Endothelial cell of umbilical vein (primary cell): ENCODE data around the gene CHD5. TPM values are rescaled to one million over a fixed set of nuclear protein-coding genes. Genes with fewer than 3 reads are reported as not detected.

Experiments
- BruUV-seq: library from RNA; stranded (reverse); fragments of 400-500 nt; replicated peaks from 2 replicates; lab custom pipeline; 2021; lab: Mats Ljungman, UMichigan
- CTCF ChIA-PET: fragments of 300-600, 350-600 bp; sonication (Branson Sonifier 250); formaldehyde crosslinking; loops from one replicate; lab custom pipeline; 2021; ENCODE audit warnings: antibody characterized with exemption, inconsistent platforms; lab: Charles Lee
- POLR2A ChIA-PET: fragments of 300-600, 350-600 bp; sonication (Branson Sonifier 250); formaldehyde crosslinking; loops from one replicate; lab custom pipeline; 2021; ENCODE audit warnings: antibody characterized with exemption, inconsistent platforms; lab: Charles Lee
- DNase-seq: peaks from one replicate; pipeline ENCODE4 v3.0.0-alpha.2; 2011; ENCODE audit warnings: low read depth, low spot score
- FAIRE-seq: peaks from 2 replicates; lab custom pipeline; 2011; peaks lifted over from hg19 to GRCh38; lab: Jason Lieb, UNC
- H2AFZ ChIP-seq: 2 replicates; pipeline ENCODE4 v1.6.0; 2012; ENCODE audit warnings: low read depth, low read length, control low read depth, inconsistent platforms
- H3K27ac ChIP-seq: 2 replicates; pipeline ENCODE4 v1.5.1; 2011; ENCODE audit warnings: low read depth, mild to moderate bottlenecking, control low read depth, low read length, moderate library complexity; ENCODE audit not compliant: insufficient read depth
- H3K27me3 ChIP-seq, 2 experiments: 2 replicates each; pipeline versions ENCODE4 v1.6.0 to v1.6.1; 2011; ENCODE audit warnings: low read length in 2 of 2, mixed read lengths in 1 of 2; ENCODE audit not compliant: control insufficient read depth in 2 of 2, insufficient read depth in 2 of 2
- H3K36me3 ChIP-seq, 2 experiments: 2 replicates in 1 of 2; 3 replicates in 1 of 2; pipeline ENCODE4 v1.5.1; 2011; ENCODE audit warnings: low read length in 2 of 2, mild to moderate bottlenecking in 1 of 2, moderate library complexity in 1 of 2; ENCODE audit not compliant: control insufficient read depth in 2 of 2, insufficient read depth in 2 of 2; ENCODE audit errors: extremely low read depth in 1 of 2
- H3K4me1 ChIP-seq: 3 replicates; pipeline ENCODE4 v1.5.1; 2011; ENCODE audit warnings: mild to moderate bottlenecking, low read length; ENCODE audit not compliant: control insufficient read depth, insufficient read depth; ENCODE audit errors: extremely low read depth
- H3K4me2 ChIP-seq: 2 replicates; pipeline ENCODE4 v1.6.1; 2011; ENCODE audit warnings: low read length, control low read depth, mixed read lengths; ENCODE audit not compliant: insufficient read depth
- H3K4me3 ChIP-seq, 3 experiments: fragments of 200-600 bp in 1 of 3; sonication (generic), shearing (Covaris generic) in 1 of 3; replicated peaks in 1 of 3; 2 replicates each; pipeline ENCODE4 v1.5.1; 2011 to 2016; ENCODE audit warnings: control low read depth in 3 of 3, low read length in 3 of 3, mild to moderate bottlenecking in 2 of 3, inconsistent platforms in 1 of 3, low read depth in 1 of 3, moderate library complexity in 1 of 3; ENCODE audit not compliant: insufficient read depth in 1 of 3
- H3K79me2 ChIP-seq: 2 replicates; pipeline ENCODE4 v1.6.0; 2012; ENCODE audit warnings: low read length, inconsistent platforms; ENCODE audit not compliant: control insufficient read depth, insufficient read depth
- H3K9ac ChIP-seq: replicated peaks from 2 replicates; pipeline ENCODE3; 2011; ENCODE audit warnings: low read length, control low read depth; ENCODE audit not compliant: insufficient read depth; ENCODE audit errors: extremely low read depth
- H3K9me1 ChIP-seq: replicated peaks from 3 replicates; pipeline ENCODE4 v1.6.0; 2011; ENCODE audit warnings: mild to moderate bottlenecking, low read length; ENCODE audit not compliant: control insufficient read depth, insufficient read depth; ENCODE audit errors: extremely low read depth
- H3K9me3 ChIP-seq: replicated peaks from 2 replicates; pipeline ENCODE4 v1.5.1; 2012; ENCODE audit warnings: low read length, inconsistent platforms; ENCODE audit not compliant: control insufficient read depth, insufficient read depth
- H4K20me1 ChIP-seq: replicated peaks from 2 replicates; pipeline ENCODE3; 2011; ENCODE audit warnings: mild to moderate bottlenecking, low read length; ENCODE audit not compliant: control insufficient read depth, insufficient read depth; ENCODE audit errors: extremely low read depth
- FOS ChIP-seq: IDR thresholded peaks from 2 replicates; pipeline ENCODE4 v1.6.1; 2011; ENCODE audit warnings: mild to moderate bottlenecking, low read length, moderate library complexity, borderline replicate concordance; ENCODE audit not compliant: insufficient read depth
- POLR2A ChIP-seq: IDR thresholded peaks from 2 replicates; pipeline ENCODE4 v1.6.1; 2012; ENCODE audit warnings: low read depth, mild to moderate bottlenecking, control low read depth, low read length
- POLR2AphosphoS5 ChIP-seq: IDR thresholded peaks from 2 replicates; pipeline ENCODE4 v1.6.1; 2012; ENCODE audit warnings: low read depth, mild to moderate bottlenecking, control low read depth, low read length, moderate library complexity; ENCODE audit not compliant: insufficient read depth
- dilution Hi-C: fragments of 300-500 bp; cut with MboI; formaldehyde crosslinking; loops from one replicate; pipeline ENCODE4 v1.15.0; 2019; ENCODE audit warnings: low sequenced_read_pairs; ENCODE audit not compliant: extremely low pct_ligation_motif_present
- intact Hi-C: fragments of 100-400 bp; cut with micrococcal nuclease; formaldehyde crosslinking; loops from one replicate; pipeline ENCODE4 v1.10.0; 2022
- polyA plus RNA-seq, 4 experiments: library from polyadenylated mRNA; depleted of rRNA in 3 of 4; stranded (reverse) in 3 of 4; unstranded in 1 of 4; fragments of >200 nt; gene quantifications; 2 replicates each; pipeline versions ENCODE4 v1.2.1 to v1.2.3, GENCODE V29; 2011 to 2012; ENCODE audit warnings: missing spikeins in 1 of 4
- total RNA-seq: library from RNA; stranded (reverse); gene quantifications from 2 replicates; pipeline ENCODE4 v1.2.3, GENCODE V29; 2021
- TF ChIP-seq, protein P1 (sequence below), 2 donors: IDR thresholded peaks; 1 replicate in 1 of 2; 2 replicates in 1 of 2; pipeline ENCODE4 v1.5.1; 2011; ENCODE audit warnings: low read length in 2 of 2, mild to moderate bottlenecking in 2 of 2, moderate library complexity in 2 of 2, control low read depth in 1 of 2, inconsistent platforms in 1 of 2, low read depth in 1 of 2; ENCODE audit not compliant: insufficient read depth in 1 of 2; ENCODE audit errors: extremely low read depth in 1 of 2

The CHD5 gene
- total and polyA plus RNA-seq, 2 donors (not counting 3 experiments of a cell fraction or from before 2014, with no cell fraction given), result 0.04 to 0.11 TPM

GRCh38 chr1:6083385-6083784, 96.7 kb downstream of the CHD5 start:
- no TSS peak for BruUV-seq
- TF ChIP-seq POLR2AphosphoS5, result no peak
- TF ChIP-seq FOS, result no peak
- TF ChIP-seq, protein P1, sequence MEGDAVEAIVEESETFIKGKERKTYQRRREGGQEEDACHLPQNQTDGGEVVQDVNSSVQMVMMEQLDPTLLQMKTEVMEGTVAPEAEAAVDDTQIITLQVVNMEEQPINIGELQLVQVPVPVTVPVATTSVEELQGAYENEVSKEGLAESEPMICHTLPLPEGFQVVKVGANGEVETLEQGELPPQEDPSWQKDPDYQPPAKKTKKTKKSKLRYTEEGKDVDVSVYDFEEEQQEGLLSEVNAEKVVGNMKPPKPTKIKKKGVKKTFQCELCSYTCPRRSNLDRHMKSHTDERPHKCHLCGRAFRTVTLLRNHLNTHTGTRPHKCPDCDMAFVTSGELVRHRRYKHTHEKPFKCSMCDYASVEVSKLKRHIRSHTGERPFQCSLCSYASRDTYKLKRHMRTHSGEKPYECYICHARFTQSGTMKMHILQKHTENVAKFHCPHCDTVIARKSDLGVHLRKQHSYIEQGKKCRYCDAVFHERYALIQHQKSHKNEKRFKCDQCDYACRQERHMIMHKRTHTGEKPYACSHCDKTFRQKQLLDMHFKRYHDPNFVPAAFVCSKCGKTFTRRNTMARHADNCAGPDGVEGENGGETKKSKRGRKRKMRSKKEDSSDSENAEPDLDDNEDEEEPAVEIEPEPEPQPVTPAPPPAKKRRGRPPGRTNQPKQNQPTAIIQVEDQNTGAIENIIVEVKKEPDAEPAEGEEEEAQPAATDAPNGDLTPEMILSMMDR (IDR thresholded peaks at IDR 0.05; ENCODE audit: extremely low read depth in 1 of 2, insufficient read depth in 1 of 2, low read depth in 1 of 2, low read length in 2 of 2), result no peak
- no peaks in the 10 kb centered on the region for H3K36me3 ChIP-seq
- H3K4me1 ChIP-seq, result no peaks in the 10 kb centered on the region
- no peak overlapping the region for H3K4me2 ChIP-seq
- dilution Hi-C loops, result no loop called here
- no peak overlapping the region for H3K27ac ChIP-seq
- no peaks in the 10 kb centered on the region for H3K27me3 ChIP-seq
- H4K20me1 ChIP-seq, result no peaks in the 10 kb centered on the region
- H3K9ac ChIP-seq, result no peak overlapping the region
- H2AFZ ChIP-seq, result no peak overlapping the region
- H3K9me3 ChIP-seq, result no peaks in the 10 kb centered on the region
- H3K4me3 ChIP-seq, result no peak overlapping the region
- POLR2A ChIA-PET, result no interaction called here
- CTCF ChIA-PET, result interaction anchor here (1.8 kb wide), 1 partner anchor 42 kb away, joined by 6 read pairs; no protein-coding TSS in a partner anchor
- intact Hi-C loops, result no loop called here
- H3K79me2 ChIP-seq, result no peaks in the 10 kb centered on the region
- DNase-seq (no peak), FAIRE-seq (no peak)
- H3K9me1 ChIP-seq, result no peaks in the 10 kb centered on the region

DNA sequence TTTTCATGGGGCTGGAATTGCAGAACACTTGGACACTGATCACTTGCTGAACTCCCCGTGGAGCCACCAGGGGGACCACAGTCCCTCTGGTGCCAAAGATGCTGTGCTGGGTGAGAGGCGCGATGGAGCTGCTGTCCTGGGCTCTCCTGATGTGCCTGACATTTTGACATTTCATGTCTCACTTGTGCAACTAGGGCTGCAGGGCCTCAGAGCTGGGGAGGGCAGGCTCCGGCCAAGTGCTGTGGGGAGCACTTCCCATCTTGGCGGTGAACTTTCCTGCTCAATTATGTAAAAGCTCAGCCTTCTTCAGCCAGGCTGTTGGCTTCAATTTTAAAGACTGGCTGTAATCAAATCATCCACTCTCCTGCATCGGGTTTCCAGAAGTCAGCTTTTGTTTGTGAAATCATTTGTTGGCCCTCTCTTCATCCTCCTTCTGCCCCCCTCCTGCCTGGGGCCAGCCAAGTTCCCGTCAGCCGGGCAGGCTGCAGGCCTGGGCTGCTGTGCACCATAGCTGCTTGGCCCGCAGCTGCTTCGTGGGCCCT, 97.6 kb downstream of the CHD5 start:
- Histone ChIP-seq H3K9ac (no peak overlapping the region), H3K4me1 (no peaks in the 10 kb centered on the region), H3K79me2 (no peaks in the 10 kb centered on the region), H4K20me1 (no peaks in the 10 kb centered on the region), H3K4me2 (no peak overlapping the region), H3K4me3 (no peak overlapping the region), H3K9me3 (no peaks in the 10 kb centered on the region), H2AFZ (no peak overlapping the region), H3K27me3 (no peaks in the 10 kb centered on the region), H3K36me3 (no peaks in the 10 kb centered on the region), H3K9me1 (no peaks in the 10 kb centered on the region), H3K27ac (no peak overlapping the region)
- no TSS peak for BruUV-seq
- intact Hi-C loops (loop anchor here (1.0 kb wide), 1 partner anchor 163 kb away; no protein-coding TSS in a partner anchor), dilution Hi-C loops (no loop called here)
- POLR2A ChIA-PET, result no interaction called here
- TF ChIP-seq, protein P1 (IDR thresholded peaks at IDR 0.05; ENCODE audit: extremely low read depth in 1 of 2, insufficient read depth in 1 of 2, low read depth in 1 of 2, low read length in 2 of 2), result peak in 1 of 2 donors; percentile 57
- no peak for TF ChIP-seq POLR2A
- peak; percentile 42 for FAIRE-seq
- no peak for DNase-seq
- CTCF ChIA-PET, result interaction anchor here (0.6 to 3.3 kb wide), 9 partner anchors 9 to 162 kb away, joined by 3 to 41 read pairs (median 6); partner anchors contain the start of gene HES3
